ENCODE measurements around the gene TRIM47. TPM values are rescaled to one million over a fixed set of nuclear protein-coding genes. Genes with fewer than 3 reads are reported as not detected.

Gene TRIM47
- total RNA-seq, 4 donors from 2014 or later, result 6.8 to 70.1 (median 19.0) TPM

DNA sequence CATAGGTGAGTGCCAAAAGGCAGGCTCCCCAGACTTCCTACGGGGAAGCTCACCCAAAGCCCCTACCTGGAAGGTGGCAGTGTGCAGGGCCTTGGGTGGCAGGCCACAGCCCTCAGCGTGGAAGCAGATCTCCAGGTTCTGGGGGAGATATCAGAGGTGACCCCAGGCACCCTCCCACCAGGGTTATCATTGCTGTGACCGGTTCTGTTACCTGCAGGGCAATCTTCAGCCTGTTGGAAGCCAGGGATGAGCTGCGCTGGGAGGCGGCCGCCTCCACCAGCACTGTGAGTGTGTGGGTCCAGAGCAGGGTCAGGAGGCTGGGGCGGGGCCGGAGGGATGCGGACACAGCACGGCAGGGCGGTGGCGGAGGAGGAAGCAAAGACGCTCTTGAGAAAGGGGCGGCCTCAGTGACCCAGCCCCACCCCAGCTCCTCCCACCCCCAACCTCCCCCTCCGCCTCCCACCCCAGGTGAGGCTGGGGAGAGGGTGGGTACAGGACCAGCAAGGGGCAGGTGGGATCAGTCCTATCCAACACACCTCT is 47.3 kb downstream of the TRIM47 start:
- Histone ChIP-seq H3K36me3 (no peaks in the 10 kb centered on the region), H3K27me3 (no peaks in the 10 kb centered on the region), H3K9me3 (no peaks in the 10 kb centered on the region), H3K4me3 (no peak overlapping the region), H3K4me1 (no peaks in the 10 kb centered on the region), H3K27ac (no peak overlapping the region)
- DNase-seq, result no peak
- intact Hi-C loops (cut with DNase I; ENCODE audit: low total_unique reads), result no loop called here
- TF ChIP-seq, protein P1, sequence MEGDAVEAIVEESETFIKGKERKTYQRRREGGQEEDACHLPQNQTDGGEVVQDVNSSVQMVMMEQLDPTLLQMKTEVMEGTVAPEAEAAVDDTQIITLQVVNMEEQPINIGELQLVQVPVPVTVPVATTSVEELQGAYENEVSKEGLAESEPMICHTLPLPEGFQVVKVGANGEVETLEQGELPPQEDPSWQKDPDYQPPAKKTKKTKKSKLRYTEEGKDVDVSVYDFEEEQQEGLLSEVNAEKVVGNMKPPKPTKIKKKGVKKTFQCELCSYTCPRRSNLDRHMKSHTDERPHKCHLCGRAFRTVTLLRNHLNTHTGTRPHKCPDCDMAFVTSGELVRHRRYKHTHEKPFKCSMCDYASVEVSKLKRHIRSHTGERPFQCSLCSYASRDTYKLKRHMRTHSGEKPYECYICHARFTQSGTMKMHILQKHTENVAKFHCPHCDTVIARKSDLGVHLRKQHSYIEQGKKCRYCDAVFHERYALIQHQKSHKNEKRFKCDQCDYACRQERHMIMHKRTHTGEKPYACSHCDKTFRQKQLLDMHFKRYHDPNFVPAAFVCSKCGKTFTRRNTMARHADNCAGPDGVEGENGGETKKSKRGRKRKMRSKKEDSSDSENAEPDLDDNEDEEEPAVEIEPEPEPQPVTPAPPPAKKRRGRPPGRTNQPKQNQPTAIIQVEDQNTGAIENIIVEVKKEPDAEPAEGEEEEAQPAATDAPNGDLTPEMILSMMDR (IDR thresholded peaks at IDR 0.05), result no peak
- TF ChIP-seq POLR2A (IDR thresholded peaks at IDR 0.05), result no peak

DNA sequence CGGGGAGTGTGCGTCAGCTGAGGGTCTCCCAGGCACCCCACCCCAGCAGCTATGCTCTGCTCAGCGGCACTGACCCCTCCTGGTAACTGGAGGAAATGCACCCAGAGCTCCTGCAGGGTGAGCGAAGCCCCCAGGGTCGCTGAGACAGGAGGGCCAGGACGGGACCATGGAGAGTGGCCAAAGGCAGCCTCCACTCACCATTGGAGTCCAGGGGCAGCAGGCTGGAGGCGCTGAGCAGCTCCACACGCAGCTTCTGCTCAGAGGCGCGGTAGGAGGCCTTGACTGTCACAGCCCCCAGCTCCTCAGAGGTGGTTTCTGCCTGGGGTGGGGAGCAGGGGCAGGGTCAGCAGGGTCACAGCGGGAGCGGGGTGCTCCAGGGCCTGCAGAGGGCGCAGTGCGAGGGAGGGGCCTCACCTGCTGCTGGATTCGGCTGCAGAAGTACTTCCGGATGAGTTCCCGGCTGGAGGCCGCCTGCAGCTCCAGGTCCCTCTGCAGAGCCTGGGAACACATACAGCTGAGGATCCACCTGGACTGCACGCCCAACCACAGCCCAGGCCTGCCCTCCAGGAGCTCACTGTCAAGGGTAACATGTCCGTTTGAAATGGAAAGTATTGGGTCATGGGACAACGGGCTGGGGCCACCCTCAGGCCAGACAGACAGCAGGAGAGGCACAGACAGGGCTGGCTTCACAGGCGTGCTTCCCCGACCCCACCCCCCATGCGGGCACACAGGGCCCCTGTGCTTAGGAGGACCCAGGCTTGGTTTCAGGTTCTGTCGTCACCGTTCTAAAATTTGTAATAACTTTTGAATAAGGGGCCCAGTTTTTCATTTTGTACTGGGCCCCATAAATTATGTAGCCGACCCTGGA is 48.0 kb downstream of the TRIM47 start:
- Histone ChIP-seq H3K9me3 (no peaks in the 10 kb centered on the region), H3K27me3 (no peaks in the 10 kb centered on the region), H3K4me1 (no peaks in the 10 kb centered on the region), H3K27ac (no peak overlapping the region), H3K36me3 (no peaks in the 10 kb centered on the region), H3K4me3 (no peak overlapping the region)
- TF ChIP-seq, protein P1 (IDR thresholded peaks at IDR 0.05), result peak in 1 of 4 experiments; percentile 7
- TF ChIP-seq POLR2A (IDR thresholded peaks at IDR 0.05), result no peak
- DNase-seq, result no peak
- intact Hi-C loops (cut with DNase I; ENCODE audit: low total_unique reads), result no loop called here

DNA sequence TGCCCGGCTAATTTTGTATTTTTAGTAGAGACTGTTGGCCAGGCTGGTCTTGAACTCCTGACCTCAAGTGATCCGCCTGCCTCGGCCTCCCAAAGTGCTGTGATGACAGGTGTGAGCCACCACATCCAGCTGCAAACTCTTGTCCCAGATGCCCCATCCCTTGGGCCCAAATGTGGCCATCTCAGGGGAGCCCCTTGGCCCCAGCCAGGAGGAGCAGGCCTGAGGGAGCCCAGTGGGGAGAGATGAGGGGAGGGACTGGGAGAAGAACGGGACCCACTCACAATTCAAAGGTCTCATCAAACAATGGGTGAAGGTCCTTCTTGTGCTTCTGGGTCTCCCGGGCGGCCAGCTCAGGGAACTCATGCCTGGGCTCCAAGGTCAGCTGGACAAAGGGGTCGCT is 48.6 kb downstream of the TRIM47 start:
- no peaks in the 10 kb centered on the region for H3K27me3 ChIP-seq
- no peak overlapping the region for H3K27ac ChIP-seq
- no peaks in the 10 kb centered on the region for H3K4me1 ChIP-seq
- H3K36me3 ChIP-seq, result no peaks in the 10 kb centered on the region
- no peak for DNase-seq
- H3K9me3 ChIP-seq, result no peaks in the 10 kb centered on the region
- no peak overlapping the region for H3K4me3 ChIP-seq
- TF ChIP-seq, protein P1 (IDR thresholded peaks at IDR 0.05), result no peak
- TF ChIP-seq POLR2A (IDR thresholded peaks at IDR 0.05), result no peak
- intact Hi-C loops (cut with DNase I; ENCODE audit: low total_unique reads), result no loop called here

DNA sequence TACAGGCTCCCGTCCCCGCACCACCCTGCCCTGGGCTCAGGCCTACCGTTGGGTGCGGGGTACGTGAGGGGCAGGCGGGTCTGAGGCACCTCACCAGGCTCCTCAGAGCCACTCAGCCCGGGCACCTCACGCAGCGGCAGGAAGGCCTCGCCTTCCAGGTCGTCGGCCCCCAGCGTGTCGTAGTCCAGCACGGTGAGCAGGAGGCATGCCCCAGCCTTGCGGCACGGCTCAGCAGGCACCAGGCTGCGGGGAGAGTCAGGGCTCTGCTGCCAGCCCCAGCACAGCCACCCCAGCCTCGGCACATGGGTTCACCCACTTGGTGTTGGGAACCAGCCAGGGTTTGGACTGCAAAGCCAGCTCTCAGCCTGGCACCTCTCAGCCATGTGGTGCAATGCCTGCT is 49.6 kb downstream of the TRIM47 start:
- intact Hi-C loops (cut with DNase I; ENCODE audit: low total_unique reads), result no loop called here

DNA sequence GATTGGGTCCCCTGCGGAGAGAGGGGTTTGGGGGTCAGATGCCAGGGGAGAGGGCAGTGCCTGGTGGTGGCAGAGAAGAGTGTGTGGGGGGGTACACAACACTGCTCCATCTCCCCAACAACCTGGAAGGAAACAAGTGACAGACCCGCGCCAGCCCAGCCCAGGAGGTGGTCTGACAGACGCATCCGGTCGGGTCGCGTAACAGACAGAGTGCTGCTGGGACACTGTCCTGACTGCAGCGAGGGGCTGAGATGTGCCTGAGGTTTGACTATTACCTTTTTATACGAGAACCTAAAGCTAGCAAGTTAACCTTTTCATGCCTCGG is 50.3 kb downstream of the TRIM47 start:
- intact Hi-C loops (cut with DNase I; ENCODE audit: low total_unique reads), result no loop called here
- Histone ChIP-seq H3K4me3 (peak overlapping the region in 1 of 2 donors; percentile 29), H3K27me3 (no peaks in the 10 kb centered on the region), H3K9me3 (no peaks in the 10 kb centered on the region), H3K36me3 (no peaks in the 10 kb centered on the region), H3K4me1 (no peaks in the 10 kb centered on the region), H3K27ac (peak overlapping the region; percentile 81 to 82)
- TF ChIP-seq POLR2A (IDR thresholded peaks at IDR 0.05), result no peak
- TF ChIP-seq, protein P1 (IDR thresholded peaks at IDR 0.05), result no peak
- DNase-seq, result no peak

More for the DNA sequence above, 49.6 kb downstream of the TRIM47 start:
- DNase-seq, result no peak
- no peaks in the 10 kb centered on the region for H3K9me3 ChIP-seq
- H3K4me3 ChIP-seq, result no peak overlapping the region
- H3K27ac ChIP-seq, result peak overlapping the region in 1 of 2 donors; percentile 81
- TF ChIP-seq POLR2A (IDR thresholded peaks at IDR 0.05), result no peak
- TF ChIP-seq, protein P1 (IDR thresholded peaks at IDR 0.05), result no peak
- no peaks in the 10 kb centered on the region for H3K36me3 ChIP-seq
- no peaks in the 10 kb centered on the region for H3K27me3 ChIP-seq
- no peaks in the 10 kb centered on the region for H3K4me1 ChIP-seq

All from uterus (tissue), 4 donors.